ENCODE data around the gene TBCA.
"Not testable (repeated sequence)": the region's sequence is repeated elsewhere in the genome, so short reads cannot be mapped to it uniquely, and the experiment has no call there.

TBCA gene

DNA sequence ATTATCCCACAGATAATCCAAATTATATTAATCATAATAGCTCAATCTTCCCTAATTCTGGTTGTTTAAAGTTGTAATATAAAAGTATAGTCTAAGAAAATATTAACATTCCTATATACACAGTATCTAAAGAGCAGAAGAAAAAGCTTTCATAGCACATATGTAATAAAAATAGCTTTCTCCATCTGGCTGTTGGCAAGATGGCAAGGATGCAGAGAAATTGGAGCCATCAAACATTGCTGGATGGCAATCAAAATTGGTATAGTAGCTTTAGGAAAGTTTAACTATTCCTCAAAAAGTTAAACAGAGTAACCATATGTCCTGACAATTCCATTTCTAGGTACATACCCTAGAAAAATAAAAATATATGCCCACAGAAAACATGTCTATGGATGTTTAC is 66.8 kb downstream of the TBCA start:
- no peak for DNase-seq (ENCODE audit: low read depth in 2 of 2)

DNA sequence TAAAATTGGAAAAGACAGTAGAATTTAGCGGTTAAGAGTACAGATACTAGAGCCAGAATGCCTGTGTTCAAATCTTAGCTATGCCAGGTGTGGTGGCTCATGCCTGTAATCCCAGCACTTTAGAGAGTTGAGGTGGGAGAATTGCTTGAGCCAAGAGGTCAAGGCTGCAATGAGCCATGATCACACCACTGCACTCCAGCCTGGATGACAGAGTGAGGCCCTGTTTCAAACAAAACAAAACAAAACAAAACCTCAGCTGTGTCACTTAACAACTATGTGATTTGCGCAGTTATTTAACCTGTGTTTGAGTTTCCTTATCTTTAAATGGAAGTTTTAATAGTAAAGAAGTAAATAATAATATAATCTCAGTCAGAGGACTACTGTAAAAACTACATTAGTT is 68.3 kb downstream of the TBCA start:
- no peak for DNase-seq (ENCODE audit: low read depth in 2 of 2)

DNA sequence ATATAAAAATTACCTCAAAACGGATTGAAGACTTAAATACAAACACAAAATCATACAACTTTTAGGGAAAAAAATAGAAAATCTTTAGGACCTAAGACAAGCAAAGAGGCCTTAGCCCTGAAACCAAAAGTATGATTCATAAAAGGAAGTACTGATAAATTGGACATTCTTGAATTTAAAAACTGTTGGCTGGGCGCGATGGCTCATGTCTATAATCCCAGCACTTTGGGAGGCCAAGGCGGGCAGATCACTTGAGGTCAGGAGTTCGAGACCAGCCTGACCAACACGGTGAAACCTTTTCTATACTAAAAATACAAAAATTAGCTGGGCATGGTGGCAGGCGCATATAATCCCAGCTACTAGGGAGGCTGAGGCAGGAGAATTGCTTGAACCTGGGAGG is 76.6 kb downstream of the TBCA start:
- DNase-seq (ENCODE audit: low read depth in 2 of 2) = not testable (repeated sequence)

GRCh38 chr5:77698920-77699319 is 77.2 kb downstream of the TBCA start:
- no peak for DNase-seq (ENCODE audit: low read depth in 2 of 2)

- no peak for DNase-seq (ENCODE audit: low read depth in 2 of 2)
These were observed 78.4 kb downstream of the TBCA start for GRCh38 chr5:77697692-77698091.

GRCh38 chr5:77696120-77696519 is 80.0 kb downstream of the TBCA start:
- no peak for DNase-seq (ENCODE audit: low read depth in 2 of 2)

- DNase-seq (ENCODE audit: low read depth in 2 of 2) = no peak
These were observed 82.2 kb downstream of the TBCA start for GRCh38 chr5:77693913-77694312.

- no peak for DNase-seq (ENCODE audit: low read depth in 2 of 2)
These were observed 92.9 kb downstream of the TBCA start for GRCh38 chr5:77683171-77683732.

DNA sequence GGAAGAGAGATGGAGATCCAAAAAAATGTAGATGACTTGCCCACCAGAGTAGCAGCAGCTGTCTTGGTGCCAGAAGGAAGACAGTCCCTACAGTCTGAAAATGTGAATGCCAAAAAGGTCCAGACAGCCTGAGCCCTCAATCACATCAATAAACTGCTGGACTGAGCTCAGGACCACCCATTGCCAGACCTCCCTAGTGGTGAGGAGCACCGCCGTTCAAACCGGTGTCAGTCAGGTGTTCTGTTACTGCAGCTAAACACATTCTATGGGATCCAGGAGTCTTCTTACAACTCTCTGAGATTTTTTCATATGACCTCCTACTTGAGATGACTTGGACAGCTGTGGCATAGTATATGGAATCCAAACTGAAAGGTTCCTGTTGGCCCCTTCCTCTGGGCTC is 105.6 kb downstream of the TBCA start:
- no peak for DNase-seq (ENCODE audit: low read depth in 2 of 2)

DNA sequence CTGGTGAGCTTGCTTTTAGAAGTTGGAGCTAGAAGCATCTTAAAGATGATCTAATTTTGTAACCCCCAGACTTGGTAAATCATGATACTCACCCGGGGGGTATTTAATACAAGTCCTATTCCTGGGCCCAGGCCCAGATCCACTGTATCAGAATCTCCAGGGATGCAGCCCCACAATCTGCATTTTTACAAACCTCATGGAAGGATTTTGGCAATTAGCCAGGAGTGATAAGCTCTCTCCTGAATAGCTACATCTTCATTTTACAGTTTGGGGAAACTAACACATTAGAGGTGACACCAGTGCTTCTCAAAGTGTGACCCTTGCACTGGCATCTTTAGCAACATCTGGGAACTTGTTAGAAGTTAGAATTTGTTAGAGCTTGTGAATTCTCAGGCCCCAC is 106.5 kb downstream of the TBCA start:
- no peak for DNase-seq (ENCODE audit: low read depth in 2 of 2)

DNA sequence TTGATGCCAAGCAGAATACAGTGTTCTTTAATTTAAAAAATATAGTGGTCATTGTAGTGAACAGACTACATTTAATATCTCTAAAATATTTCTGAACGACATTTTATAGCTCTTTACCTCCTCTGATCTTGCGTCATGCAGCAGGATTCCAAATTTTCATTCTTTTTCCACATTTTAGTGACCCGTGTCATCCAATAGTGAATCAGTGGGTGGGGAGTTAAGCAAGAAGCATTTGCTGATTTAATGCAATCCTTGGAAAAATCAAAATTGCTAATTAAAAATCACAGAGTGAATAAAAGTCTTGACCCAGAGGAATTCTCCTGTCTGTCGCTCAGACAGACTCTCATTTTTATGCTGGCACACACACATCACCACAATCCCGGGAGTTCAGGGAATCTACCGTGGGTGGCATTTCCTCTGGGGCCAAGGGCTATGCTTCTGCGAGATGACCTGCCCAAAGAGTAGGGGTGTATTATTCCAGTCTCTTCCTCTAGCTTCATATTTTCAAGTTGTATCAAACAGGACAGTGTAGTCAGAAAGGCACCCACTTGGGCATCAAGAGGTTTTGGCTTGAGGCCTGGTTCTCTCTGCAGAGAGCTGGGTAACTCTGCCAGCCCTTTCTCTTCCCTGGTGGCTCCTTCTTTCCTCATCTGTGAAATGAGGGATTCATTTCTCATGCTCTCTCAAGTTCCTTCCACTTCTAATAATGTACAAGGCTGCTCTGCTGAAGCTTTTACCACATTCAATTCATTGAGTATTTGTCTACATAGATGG is 112.9 kb downstream of the TBCA start:
- no peak for DNase-seq (ENCODE audit: low read depth in 2 of 2)

- DNase-seq (ENCODE audit: low read depth in 2 of 2) = no peak
These were observed 113.5 kb downstream of the TBCA start for GRCh38 chr5:77662635-77663034.

DNA sequence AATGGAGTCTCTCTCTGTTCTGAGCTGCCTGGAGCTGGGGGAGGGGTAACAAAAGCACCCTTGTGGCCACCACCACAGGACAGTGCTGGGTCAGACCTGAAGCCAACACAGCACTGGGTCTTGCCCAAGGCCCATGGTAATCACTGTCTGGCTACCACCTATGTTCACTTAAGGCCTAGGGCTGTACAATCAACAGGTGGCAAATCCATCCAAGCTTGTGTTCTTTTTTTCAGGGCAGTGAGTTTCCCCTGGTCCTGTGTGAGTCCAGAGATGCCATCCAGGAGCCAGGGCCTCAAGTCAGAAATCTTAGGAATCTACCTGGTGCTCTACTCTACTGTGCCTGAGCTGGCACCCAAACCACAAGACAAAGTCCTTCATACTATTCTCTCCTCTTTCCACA is 117.5 kb downstream of the TBCA start:
- no peak for DNase-seq (ENCODE audit: low read depth in 2 of 2)

DNA sequence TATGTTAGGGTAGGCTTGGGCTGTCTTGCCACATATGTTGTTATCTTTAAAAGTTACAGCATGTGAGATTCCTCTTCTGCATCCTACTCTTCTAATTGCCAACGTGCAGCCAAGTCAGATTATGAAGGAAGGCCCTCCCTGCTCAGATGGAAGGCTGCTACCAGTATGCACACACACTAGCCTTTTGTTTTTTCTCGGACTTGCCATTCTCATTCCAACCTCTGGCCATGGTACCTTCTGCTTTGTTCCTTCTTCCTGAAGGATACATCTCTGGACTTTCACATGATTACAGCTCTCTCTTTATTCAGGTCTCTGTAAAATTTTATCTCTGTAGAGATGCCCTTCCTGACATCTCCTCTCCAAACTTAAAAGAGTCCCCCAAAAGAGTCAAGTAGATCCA is 124.8 kb downstream of the TBCA start:
- DNase-seq (ENCODE audit: low read depth in 2 of 2) = no peak

DNA sequence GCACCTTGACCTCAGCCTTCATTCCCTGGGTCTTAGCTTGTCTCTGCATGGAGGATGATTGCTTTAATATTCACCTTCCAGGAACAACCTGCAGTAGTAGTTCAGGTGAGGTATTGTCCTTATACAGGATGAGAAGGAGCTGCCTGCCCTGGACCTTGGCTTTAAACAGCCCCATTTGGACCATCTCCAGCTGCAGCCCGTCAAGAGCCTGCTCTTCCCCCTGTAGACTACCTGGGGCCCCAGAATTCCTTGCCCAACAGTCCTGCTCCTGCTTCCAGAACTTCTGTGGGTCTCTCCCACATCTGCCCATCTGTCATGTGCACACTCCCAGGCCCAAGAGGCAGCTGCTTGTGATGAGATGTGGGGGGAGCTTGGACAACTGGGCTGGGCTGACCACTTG is 125.5 kb downstream of the TBCA start:
- DNase-seq (ENCODE audit: low read depth in 2 of 2) = no peak

DNA sequence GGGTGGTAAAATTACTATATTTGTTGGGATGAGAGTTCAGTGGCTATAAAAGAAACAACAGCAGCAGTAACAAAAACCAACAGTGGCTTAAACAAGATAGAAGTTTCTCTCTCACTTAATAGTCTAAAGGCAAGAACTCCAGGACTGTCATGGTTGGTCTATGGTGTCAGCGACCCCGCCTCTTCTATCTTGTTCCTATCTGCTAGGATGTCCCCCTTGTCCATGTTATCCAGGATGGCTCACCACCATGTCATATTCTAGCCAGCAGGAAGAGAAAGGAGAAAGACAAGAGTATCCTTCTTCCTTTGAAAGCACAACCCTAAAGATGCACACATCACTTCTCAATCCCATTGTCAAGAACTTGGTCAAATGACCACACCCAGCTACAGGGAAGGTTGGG is 126.4 kb downstream of the TBCA start:
- no peak for DNase-seq (ENCODE audit: low read depth in 2 of 2)

GRCh38 chr5:77645995-77646639 is 130.0 kb downstream of the TBCA start:
- no peak for DNase-seq (ENCODE audit: low read depth in 2 of 2)

DNA sequence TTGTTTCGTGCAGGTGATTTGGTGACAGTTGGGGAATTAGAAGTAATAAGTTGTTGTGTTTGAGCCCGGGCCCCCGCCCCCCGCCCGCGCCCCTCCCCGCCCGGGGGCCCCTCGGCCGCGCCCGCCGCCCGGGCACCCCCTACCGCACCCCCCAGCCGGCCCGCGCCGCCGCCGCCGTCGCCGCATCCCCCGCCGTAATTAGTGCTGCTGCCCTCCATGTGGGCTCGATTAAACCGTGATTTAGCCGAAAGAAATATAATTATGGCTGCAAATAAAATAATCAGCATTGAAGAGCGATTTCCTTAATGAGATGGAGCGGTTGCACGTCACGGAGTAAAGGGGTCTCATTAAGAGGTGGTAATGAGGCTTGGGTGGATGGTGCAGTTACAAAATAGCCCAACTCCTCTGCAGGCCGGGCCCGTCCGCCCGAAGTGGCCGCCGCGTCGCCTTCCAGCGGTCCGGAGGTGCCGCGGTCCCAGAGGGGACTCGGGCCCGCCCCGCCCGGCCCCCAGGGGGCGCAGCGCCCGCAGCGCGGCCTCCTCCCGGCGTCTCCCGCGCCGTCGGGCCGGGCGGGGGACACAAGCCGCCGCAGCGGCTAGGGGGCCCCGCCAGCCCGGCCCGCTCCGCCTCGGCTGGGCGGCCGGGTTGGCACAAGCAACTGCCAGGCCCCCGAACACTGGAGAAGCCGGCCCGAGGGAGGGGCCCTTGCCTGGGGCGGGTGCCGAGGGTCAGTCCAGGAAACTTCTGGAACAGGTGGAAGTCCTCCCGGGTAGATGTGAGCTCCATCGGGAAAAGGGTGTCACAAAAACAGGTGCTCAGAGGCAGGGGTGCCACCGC is 130.8 kb downstream of the TBCA start:
- no peak for DNase-seq (ENCODE audit: low read depth in 2 of 2)

DNA sequence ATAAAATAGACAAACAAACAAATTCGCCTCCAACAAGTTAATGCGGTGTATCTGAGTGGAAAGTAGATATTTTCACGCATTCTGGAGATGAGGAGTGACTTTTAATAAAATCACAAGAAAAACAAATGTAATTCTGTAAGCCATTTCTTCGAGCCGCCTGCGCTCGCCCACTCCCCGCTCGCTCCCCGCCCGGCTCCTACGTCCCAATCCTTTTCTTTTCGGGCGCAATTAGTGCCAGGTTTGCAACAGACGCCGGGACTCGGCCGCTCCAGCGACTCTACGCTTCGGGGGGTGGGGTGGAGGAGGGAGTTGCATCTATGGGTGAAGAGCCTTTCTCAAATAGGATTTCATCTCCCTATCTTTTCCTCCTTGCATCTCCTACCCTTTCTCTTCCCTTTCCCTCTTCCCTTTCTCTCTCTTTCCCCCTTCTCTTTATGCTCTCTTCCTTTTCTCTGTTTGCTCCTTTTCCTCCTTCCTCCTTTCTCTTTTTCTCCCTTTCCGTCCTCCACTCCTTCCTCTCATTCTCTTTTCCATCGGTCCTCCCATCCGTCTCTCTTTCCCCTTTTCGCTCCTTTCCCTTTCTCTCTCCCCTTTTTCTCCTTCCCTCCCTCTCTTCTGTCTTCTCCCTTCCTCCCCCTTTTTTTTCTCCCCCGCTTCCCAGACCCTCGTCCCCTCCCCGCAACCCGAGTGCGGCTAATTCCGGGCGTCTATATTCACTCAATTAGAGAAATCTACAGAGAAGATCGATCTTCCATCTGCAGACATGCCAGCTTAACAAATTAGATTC is 131.6 kb downstream of the TBCA start:
- no peak for DNase-seq (ENCODE audit: low read depth in 2 of 2)

DNA sequence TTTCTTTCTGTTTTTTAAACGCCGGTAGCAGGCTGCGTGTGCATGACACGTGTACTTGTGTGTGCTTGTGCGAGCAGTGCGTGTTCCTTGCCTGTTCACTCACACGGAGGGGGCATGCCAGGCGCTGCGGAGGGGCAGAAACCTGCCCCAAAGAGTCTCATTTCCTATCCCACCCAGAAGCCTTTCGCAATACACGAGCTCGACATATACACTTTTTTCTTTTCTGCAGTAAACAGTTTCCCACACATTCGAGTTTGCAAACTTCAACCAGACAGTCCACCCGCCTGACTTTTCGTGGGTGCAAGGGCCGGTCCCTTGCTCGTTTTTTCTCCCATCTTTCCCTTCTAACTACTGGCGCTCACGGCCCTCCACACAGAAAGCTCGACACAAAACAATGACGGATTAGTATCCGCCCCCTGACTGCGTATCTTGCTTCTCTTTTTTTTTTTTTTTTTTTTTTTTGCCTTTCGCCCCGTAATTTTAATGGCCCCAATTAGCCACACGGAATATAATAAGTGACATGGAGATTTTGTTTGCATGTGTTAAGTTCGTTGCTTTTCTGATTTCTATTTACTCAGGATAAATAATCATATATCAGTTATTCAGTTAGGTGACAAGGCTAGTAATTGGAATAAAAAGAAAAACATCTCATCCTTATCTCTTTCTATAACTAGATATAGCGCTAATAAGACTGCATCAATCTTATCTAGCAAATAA is 132.3 kb downstream of the TBCA start:
- DNase-seq (ENCODE audit: low read depth in 2 of 2) = no peak
